B cell (primary cell): ENCODE measurements around the gene OSBP2.

Experiments
- EZH2 ChIP-seq: IDR thresholded peaks from 2 replicates; pipeline ENCODE4 v1.6.1; 2012; ENCODE audit warnings: borderline replicate concordance, low read depth, mild to moderate bottlenecking, moderate library complexity, low read length; ENCODE audit not compliant: insufficient read depth, poor library complexity, severe bottlenecking
- TF ChIP-seq, protein P1 (sequence below): fragments of 200-600 bp; IDR thresholded peaks from one replicate; pipeline ENCODE4 v1.8.0; 2022; ENCODE audit warnings: antibody characterized with exemption, mild to moderate bottlenecking

DNA sequence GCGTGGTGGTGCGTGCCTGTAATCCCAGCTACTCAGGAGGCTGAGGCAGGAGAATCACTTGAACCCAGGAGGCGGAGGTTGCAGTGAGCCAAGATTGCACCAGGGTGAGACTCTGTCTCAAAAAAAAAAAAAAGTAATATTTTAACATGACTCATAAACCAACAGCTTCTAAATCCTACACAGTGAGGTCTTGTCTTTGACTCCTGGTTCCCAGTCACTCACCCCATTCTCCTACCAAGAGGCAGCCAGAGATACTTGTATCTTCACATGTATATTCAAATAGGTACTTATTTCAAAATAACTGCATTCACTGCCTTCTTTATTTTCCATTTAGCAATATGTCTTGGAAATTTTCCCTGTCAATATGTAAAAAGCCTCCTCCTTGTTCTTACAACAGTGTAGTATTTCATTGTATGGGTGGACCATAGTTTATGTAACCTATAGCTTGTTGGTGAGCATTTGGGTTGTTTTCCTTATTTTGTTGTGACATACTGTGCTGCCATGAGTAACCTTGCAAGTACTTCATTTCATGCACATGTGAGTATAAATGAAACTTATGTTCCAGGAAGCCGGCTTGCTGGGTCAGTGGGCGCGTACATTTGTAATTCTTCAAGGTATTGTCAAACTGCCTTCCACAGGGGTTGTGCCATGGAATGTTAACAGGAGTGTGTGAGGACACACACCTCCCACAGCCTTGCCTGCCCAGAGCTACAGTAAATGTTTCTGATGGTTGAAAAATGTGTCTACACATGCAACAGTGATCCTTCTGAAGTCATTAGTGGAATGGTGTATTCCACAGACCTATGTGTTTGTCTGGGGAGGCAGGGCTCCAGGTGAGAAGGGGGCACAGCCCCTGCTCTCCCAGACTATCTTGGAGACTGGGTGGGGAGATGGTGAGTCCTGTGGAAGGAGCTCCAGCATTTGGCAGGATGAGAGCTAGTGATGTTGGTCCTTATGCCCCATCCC, 47.9 kb downstream of the OSBP2 start:
- TF ChIP-seq, protein P1, sequence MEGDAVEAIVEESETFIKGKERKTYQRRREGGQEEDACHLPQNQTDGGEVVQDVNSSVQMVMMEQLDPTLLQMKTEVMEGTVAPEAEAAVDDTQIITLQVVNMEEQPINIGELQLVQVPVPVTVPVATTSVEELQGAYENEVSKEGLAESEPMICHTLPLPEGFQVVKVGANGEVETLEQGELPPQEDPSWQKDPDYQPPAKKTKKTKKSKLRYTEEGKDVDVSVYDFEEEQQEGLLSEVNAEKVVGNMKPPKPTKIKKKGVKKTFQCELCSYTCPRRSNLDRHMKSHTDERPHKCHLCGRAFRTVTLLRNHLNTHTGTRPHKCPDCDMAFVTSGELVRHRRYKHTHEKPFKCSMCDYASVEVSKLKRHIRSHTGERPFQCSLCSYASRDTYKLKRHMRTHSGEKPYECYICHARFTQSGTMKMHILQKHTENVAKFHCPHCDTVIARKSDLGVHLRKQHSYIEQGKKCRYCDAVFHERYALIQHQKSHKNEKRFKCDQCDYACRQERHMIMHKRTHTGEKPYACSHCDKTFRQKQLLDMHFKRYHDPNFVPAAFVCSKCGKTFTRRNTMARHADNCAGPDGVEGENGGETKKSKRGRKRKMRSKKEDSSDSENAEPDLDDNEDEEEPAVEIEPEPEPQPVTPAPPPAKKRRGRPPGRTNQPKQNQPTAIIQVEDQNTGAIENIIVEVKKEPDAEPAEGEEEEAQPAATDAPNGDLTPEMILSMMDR = no peak
- TF ChIP-seq EZH2 = no peak
